ENCODE results near the gene CPPED1.
"Not testable (repeated sequence)": the region's sequence is repeated elsewhere in the genome, so short reads cannot be mapped to it uniquely, and the experiment has no call there.

CPPED1 gene

GRCh38 chr16:12801511-12802042 is 2.1 kb downstream of the CPPED1 start:
- DNase-seq (ENCODE audit: low spot score) = no peak

GRCh38 chr16:12800817-12801216 is 2.9 kb downstream of the CPPED1 start:
- DNase-seq (ENCODE audit: low spot score) = no peak

- not testable (repeated sequence) for DNase-seq (ENCODE audit: low spot score)
These were observed 3.7 kb downstream of the CPPED1 start for GRCh38 chr16:12799996-12800395.

GRCh38 chr16:12798846-12799245 is 4.8 kb downstream of the CPPED1 start:
- no peak for DNase-seq (ENCODE audit: low spot score)

GRCh38 chr16:12798171-12798570 is 5.5 kb downstream of the CPPED1 start:
- no peak for DNase-seq (ENCODE audit: low spot score)

- no peak for DNase-seq (ENCODE audit: low spot score)
These were observed 7.2 kb downstream of the CPPED1 start for GRCh38 chr16:12796498-12796897.

- DNase-seq (ENCODE audit: low spot score) = no peak
These were observed 8.9 kb downstream of the CPPED1 start for GRCh38 chr16:12794486-12795387.

- DNase-seq (ENCODE audit: low spot score) = no peak
These were observed 9.8 kb downstream of the CPPED1 start for GRCh38 chr16:12793865-12794240.

GRCh38 chr16:12793120-12793864 is 10.4 kb downstream of the CPPED1 start:
- DNase-seq (ENCODE audit: low spot score) = no peak

- not testable (repeated sequence) for DNase-seq (ENCODE audit: low spot score)
These were observed 11.2 kb downstream of the CPPED1 start for GRCh38 chr16:12792528-12792927.

GRCh38 chr16:12791340-12791739 is 12.3 kb downstream of the CPPED1 start:
- no peak for DNase-seq (ENCODE audit: low spot score)

GRCh38 chr16:12788758-12789157 is 14.9 kb downstream of the CPPED1 start:
- DNase-seq (ENCODE audit: low spot score) = no peak

GRCh38 chr16:12786081-12786480 is 17.6 kb downstream of the CPPED1 start:
- DNase-seq (ENCODE audit: low spot score) = no peak

- no peak for DNase-seq (ENCODE audit: low spot score)
These were observed 19.6 kb downstream of the CPPED1 start for GRCh38 chr16:12784076-12784475.

GRCh38 chr16:12781777-12782176 is 21.9 kb downstream of the CPPED1 start:
- DNase-seq (ENCODE audit: low spot score) = no peak

GRCh38 chr16:12780467-12780866 is 23.2 kb downstream of the CPPED1 start:
- no peak for DNase-seq (ENCODE audit: low spot score)

GRCh38 chr16:12778726-12779125 is 25.0 kb downstream of the CPPED1 start:
- DNase-seq (ENCODE audit: low spot score) = no peak

GRCh38 chr16:12775656-12776236 is 27.9 kb downstream of the CPPED1 start:
- no peak for DNase-seq (ENCODE audit: low spot score)

- no peak for DNase-seq (ENCODE audit: low spot score)
These were observed 30.5 kb downstream of the CPPED1 start for GRCh38 chr16:12773221-12773620.

GRCh38 chr16:12771341-12771798 is 32.3 kb downstream of the CPPED1 start:
- no peak for DNase-seq (ENCODE audit: low spot score)

GRCh38 chr16:12769525-12769924 is 34.2 kb downstream of the CPPED1 start:
- DNase-seq (ENCODE audit: low spot score) = no peak

- no peak for DNase-seq (ENCODE audit: low spot score)
These were observed 35.8 kb downstream of the CPPED1 start for GRCh38 chr16:12767897-12768296.
